GM19193 (cell line): ENCODE results near the gene CTBP2.

Experiments used
- POLR2A ChIP-seq: IDR thresholded peaks from 4 replicates; pipeline ENCODE4 v1.6.1; 2011; ENCODE audit not compliant: insufficient read depth, insufficient read length; ENCODE audit errors: extremely low read depth

The CTBP2 gene

GRCh38 chr10:124996854-124997215 is 163.5 kb downstream of the CTBP2 start:
- TF ChIP-seq POLR2A, result no peak

DNA sequence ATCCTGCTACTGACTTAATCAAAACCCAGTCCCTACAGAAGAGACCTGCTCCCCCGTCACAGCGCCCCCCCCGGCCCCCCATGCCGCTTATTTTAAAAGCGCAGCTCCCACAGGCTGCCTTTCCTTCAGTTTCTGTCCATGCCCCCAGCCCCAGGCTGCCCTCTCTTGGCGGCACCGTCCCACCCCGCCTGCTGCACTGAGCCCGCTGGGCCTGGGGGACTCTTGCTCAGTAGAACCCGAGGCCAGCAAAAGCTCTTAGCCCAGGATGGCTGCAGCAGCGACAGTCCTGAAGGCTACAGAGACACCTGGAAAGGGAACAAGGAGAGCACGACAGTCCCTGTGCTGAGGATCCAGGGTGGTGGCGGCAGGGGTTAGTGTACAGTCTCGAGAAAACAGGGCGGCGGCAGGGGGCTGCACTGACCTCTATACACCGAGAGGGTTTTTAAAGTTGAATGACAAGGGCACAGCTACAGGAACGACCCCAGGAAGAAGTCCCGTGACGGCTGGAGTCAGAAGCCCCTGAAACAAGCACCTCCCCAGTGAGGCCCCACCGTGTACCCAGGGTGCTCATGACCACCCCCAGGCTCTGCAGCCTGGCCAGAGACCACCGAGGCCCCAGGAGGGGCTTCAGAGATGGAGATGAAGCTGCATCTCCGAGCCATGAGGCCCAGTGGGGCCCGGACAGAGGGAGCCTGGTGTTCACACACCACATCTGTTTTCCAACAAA is 164.1 kb downstream of the CTBP2 start:
- TF ChIP-seq POLR2A, result no peak

DNA sequence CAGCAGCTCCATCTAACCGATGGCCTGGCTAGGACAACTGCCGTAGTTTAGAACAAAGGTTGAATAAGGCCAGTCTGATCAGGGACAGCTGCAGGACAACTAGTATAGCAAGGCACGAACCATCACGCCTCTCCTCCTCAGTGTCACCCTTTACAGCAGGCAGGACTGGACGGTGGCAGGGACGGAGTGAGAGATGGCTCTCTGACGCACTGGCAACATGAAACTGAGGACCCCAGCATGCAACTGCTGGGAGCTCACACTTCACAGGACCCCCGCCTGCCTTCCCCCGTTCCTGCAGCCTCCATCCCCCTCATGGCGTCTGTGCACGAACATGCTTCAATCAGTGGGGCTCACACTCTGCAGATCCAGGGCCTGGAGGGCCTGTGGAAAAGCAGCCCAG is 164.8 kb downstream of the CTBP2 start:
- TF ChIP-seq POLR2A, result no peak

GRCh38 chr10:124994573-124995473 is 165.5 kb downstream of the CTBP2 start:
- TF ChIP-seq POLR2A, result no peak

GRCh38 chr10:124993736-124994451 is 166.5 kb downstream of the CTBP2 start:
- no peak for TF ChIP-seq POLR2A

- TF ChIP-seq POLR2A, result no peak
Measured at GRCh38 chr10:124993345-124993708, 167.0 kb downstream of the CTBP2 start.

DNA sequence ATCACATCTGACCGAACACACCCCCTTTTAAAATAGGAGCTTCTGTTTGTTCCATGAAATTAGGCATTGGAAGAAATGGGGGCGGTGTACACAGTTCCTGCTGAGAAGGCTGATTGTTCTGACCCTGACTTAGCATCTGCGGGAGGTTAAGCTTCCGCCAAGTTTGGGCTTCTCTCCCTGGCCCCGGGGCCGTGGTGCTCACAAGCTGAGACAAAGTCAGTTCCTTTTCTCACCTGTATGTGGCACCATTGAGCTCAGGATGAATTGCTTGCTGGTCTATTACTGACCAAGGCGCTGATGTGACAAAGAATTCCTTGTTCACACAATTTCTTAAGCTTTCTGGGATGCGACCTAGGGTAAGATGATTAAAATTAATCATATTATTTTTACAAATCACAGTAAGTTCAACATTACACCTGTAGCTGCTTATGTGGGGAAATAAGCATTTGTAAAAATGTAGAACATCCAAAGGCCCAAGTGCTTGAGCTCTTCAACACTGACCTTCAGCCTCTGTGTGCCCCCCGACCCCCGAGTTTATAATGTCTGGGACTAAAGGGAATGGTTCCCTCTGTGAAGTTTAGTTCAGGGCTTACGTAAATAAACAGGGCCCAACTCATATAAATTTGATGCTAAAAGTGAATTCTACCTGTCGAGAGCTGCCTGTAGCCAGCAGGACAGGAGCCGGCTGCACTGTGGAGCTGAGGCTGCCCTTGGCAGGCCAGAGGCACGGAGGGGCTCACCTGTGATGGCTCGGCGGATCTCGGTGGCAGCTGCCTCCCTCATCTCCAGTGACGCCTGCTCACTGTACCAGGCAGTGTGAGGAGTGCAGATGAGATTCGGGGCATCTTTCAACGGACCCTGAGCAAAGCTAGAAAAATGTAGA is 167.7 kb downstream of the CTBP2 start:
- no peak for TF ChIP-seq POLR2A

DNA sequence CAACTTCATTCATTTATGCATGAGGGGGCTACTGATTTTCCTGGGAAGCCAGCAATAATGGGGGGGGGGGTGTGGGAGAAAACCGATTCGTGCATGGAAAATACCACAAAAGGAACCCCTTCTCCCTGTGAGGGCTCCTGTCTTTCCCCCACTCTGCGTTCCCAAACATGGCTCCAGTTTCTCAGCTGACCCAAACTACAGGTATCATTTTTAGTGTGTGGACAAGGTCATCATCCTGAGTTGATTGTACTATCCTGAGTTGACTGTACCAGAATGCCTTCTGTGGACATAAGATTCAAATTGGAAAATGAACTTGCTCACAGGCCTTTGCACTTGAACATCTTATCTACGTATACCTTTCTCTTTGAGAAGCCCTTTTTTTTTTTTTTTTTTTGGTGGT is 168.5 kb downstream of the CTBP2 start:
- TF ChIP-seq POLR2A, result no peak

DNA sequence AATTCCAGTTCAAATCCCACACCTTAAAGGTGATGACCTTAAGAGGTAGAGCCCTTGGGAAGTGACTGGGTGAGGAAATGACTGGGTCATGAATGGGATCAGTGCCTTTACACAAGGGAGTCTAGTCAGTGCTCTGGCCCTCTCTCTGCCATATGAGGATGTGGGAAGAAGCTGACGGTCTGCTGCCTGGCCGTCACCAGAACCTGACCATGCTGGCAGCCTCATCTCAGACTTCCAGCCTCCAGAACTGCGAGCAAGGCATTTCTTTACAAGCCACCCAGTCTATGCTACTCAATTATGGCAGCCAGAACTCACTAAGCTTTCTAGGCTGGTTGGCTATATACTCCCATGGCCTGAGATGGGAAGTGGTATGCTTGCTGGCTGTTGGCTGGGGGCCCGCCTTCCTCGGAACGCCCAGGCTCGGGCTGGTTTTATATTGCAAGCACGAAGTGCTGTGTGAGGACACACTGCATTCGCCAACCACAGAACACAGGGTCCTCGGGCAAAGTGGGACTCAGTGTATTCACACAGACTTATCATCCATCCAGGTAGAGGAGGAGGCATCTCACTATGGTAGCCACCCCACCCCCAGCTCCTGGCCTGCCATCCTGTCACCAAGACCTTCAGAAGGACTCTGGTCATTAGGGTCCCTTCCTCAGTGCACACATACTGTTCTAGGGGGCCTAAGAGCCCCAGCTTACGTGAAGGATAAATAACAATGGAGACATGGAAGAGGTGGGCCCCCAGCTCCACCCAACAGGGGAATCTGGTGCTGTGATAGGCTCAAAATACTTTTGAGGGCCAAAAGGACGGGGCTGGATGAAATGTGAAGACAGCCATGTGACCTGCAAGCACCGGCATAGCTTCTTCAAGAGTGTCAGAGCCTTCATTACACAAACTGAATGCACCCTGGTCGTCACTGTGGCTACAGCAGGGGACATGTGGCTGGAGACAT is 169.4 kb downstream of the CTBP2 start:
- TF ChIP-seq POLR2A, result no peak

DNA sequence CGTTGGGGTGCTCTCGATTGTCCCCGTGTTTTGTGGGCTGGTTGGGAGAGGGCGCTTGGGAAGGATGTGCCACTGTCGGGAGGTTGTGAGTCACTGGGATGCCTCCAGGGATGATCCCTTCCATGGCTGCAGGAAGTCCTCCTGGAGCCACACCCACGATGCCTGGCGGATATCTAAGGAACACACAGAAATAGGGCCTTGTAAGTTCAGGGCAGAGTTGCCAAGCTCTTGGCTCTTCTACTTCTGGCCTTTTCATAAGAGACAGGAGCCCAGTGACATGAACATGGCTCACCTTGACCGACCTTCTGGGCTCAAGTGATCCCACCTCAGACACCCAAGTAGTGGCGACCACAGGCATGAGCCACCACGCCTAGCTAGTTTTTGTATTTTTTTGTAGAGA is 170.8 kb downstream of the CTBP2 start:
- no peak for TF ChIP-seq POLR2A

- TF ChIP-seq POLR2A, result no peak
Measured at GRCh38 chr10:124987788-124988187, 172.6 kb downstream of the CTBP2 start.

DNA sequence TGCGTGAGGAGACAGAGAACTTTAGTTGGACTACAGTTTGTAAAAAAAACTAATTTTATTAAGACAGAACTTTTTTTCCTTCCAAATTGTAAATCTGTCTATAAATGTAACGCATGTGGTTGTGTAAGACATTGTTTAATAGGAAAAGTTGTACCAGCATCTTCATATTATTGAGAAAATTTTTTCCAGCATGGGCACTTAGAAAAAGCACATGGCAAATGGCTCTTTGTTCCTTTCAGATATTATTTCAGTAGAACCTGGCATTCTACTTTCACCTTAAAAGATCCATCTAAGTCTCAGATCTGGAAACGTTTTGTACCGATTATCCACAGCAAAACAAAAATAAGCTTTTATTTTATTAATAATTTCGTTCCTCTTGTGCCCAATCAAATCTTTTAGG is 175.2 kb downstream of the CTBP2 start:
- no peak for TF ChIP-seq POLR2A

DNA sequence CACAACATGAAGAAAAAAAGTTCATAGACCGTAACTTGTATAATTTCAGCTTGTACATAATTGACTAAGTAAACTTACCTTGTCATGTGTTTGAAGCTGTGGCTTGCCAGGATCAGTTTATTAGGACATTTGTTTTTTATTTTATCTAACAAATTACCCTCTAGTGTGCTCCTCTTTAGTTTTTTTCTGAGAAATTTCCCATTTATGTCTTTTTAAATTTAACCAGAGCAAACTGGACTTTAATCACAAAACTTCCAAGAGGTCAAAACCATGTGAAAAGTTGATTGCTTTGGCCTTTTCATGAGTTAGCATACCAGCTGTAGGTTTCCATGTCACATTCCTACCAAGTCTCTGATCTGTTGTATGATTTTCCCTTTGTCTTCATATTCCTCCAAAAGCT is 176.0 kb downstream of the CTBP2 start:
- no peak for TF ChIP-seq POLR2A

GRCh38 chr10:124983321-124983720 is 177.0 kb downstream of the CTBP2 start:
- TF ChIP-seq POLR2A, result no peak

GRCh38 chr10:124978376-124978725 is 182.0 kb downstream of the CTBP2 start:
- no peak for TF ChIP-seq POLR2A
